ENCODE data around the gene CCNA2.

The CCNA2 gene

DNA sequence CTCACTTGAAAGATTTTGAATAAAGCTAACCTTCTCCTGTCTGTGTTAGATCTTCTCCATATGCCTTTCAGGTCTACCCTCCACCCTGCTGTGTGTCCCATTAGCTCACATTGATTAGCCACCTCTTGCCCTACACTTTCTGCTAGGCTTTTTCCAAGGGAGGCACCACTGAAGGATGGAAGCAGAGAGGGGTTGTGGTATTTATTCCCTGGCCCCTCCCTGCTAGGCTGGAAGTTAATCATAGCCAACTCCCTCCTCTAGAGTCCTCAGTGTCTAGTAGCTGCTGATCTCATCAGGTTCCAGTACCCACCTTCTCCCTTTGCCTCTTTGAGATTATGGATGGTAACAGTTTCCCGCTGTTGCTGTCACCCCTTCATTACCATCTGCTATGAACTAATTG is 49.8 kb downstream of the CCNA2 start:
- no peak for DNase-seq

DNA sequence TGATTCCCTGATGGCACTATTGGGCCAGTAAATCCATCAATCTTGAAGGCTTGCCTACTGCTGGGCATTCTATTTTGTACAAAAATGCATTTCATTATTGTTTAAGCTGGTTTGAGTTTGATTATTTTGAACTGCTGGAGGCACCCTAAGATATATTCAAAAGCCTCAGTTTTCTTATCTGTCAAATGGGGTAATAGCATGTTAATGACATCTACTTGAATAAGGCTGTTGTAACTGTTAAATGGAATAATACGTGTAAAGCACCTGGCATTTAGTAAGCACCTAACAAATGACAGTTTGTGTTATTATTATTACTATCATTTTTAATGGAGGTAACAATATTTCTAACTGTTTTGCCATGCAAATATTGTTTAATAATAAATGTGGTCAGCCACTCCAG is 51.8 kb downstream of the CCNA2 start:
- no peak for DNase-seq

DNA sequence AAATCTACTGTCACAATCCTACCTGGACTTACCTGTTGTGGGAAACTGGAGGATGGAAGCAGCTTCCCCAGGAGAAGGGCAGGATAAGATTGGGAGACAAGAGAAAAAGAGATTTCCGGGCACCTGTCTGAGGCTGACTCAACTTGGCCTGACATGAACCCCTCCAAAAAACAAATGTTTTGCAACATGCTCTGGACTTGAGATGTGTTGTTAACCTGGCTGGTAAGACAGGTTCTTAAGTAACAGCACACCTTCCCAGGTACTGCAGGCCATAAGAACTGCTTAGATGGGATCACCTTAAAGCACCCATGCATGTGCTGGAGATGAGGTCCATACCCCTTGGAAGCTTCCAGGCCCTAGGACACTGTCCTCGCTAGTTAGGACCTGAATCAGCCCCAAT is 54.3 kb downstream of the CCNA2 start:
- DNase-seq, result no peak

DNA sequence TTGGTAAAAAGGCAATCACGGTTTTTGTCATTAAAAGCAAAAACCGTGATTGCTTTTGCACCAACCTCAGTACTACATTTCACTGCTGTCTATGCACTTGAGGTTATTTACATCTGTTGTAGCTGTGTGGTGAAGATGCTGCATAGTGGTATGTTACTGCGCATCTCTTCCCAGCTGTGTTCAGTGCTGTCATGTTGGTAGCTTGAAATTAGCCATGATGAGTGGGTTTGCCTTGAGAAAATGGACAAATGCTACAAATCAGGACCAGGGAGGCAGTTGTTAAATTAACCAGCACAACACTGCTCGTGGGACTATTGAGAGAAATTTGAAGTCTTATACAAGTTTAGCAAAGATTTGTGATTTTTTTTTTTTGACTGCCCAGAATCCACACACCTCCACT is 56.5 kb downstream of the CCNA2 start:
- DNase-seq, result no peak
